ENCODE results near the gene NMT1.

NMT1 gene

GRCh38 chr17:45108595-45109521, 47.7 kb downstream of the NMT1 start:
- Histone ChIP-seq H3K4me3 (ENCODE audit: low read length) (no peak overlapping the region), H3K4me2 (ENCODE audit: low read length) (no peak overlapping the region), H3K9me3 (replicated peaks; ENCODE audit: low read length) (no peaks in the 10 kb centered on the region), H3K36me3 (ENCODE audit: insufficient read depth, low read length) (peaks cover 62% of the 10 kb centered on the region), H3K4me1 (ENCODE audit: control insufficient read depth, insufficient read depth, low read length) (peaks cover 6% of the 10 kb centered on the region), H3K27me3 (ENCODE audit: control insufficient read depth, insufficient read depth, low read length) (no peaks in the 10 kb centered on the region), H3K9ac (ENCODE audit: low read depth, low read length) (no peak overlapping the region)

GRCh38 chr17:45110676-45111611, 49.8 kb downstream of the NMT1 start:
- Histone ChIP-seq H3K4me3 (ENCODE audit: low read length) (no peak overlapping the region), H3K9ac (ENCODE audit: low read depth, low read length) (peak overlapping the region; percentile 18), H3K9me3 (replicated peaks; ENCODE audit: low read length) (no peaks in the 10 kb centered on the region), H3K4me1 (ENCODE audit: control insufficient read depth, insufficient read depth, low read length) (peaks cover 6% of the 10 kb centered on the region), H3K36me3 (ENCODE audit: insufficient read depth, low read length) (peaks cover 45% of the 10 kb centered on the region), H3K27me3 (ENCODE audit: control insufficient read depth, insufficient read depth, low read length) (no peaks in the 10 kb centered on the region), H3K4me2 (ENCODE audit: low read length) (no peak overlapping the region)

- Histone ChIP-seq H3K4me2 (ENCODE audit: low read length) (no peak overlapping the region), H3K36me3 (ENCODE audit: insufficient read depth, low read length) (peaks cover 40% of the 10 kb centered on the region), H3K4me3 (ENCODE audit: low read length) (no peak overlapping the region), H3K27me3 (ENCODE audit: control insufficient read depth, insufficient read depth, low read length) (no peaks in the 10 kb centered on the region), H3K9me3 (replicated peaks; ENCODE audit: low read length) (no peaks in the 10 kb centered on the region), H3K9ac (ENCODE audit: low read depth, low read length) (no peak overlapping the region), H3K4me1 (ENCODE audit: control insufficient read depth, insufficient read depth, low read length) (peaks cover 6% of the 10 kb centered on the region)
Observed at GRCh38 chr17:45111850-45112249, 50.7 kb downstream of the NMT1 start.

GRCh38 chr17:45112559-45113423, 51.7 kb downstream of the NMT1 start:
- no peak overlapping the region for H3K9ac ChIP-seq (ENCODE audit: low read depth, low read length)
- peaks cover 36% of the 10 kb centered on the region for H3K36me3 ChIP-seq (ENCODE audit: insufficient read depth, low read length)
- H3K4me3 ChIP-seq (ENCODE audit: low read length): no peak overlapping the region
- H3K9me3 ChIP-seq (replicated peaks; ENCODE audit: low read length): no peaks in the 10 kb centered on the region
- H3K4me1 ChIP-seq (ENCODE audit: control insufficient read depth, insufficient read depth, low read length): peaks cover 6% of the 10 kb centered on the region
- no peaks in the 10 kb centered on the region for H3K27me3 ChIP-seq (ENCODE audit: control insufficient read depth, insufficient read depth, low read length)
- H3K4me2 ChIP-seq (ENCODE audit: low read length): no peak overlapping the region

GRCh38 chr17:45113424-45113754, 52.3 kb downstream of the NMT1 start:
- Histone ChIP-seq H3K27me3 (ENCODE audit: control insufficient read depth, insufficient read depth, low read length) (no peaks in the 10 kb centered on the region), H3K9ac (ENCODE audit: low read depth, low read length) (no peak overlapping the region), H3K4me3 (ENCODE audit: low read length) (no peak overlapping the region), H3K9me3 (replicated peaks; ENCODE audit: low read length) (no peaks in the 10 kb centered on the region), H3K4me2 (ENCODE audit: low read length) (no peak overlapping the region), H3K36me3 (ENCODE audit: insufficient read depth, low read length) (peaks cover 35% of the 10 kb centered on the region), H3K4me1 (ENCODE audit: control insufficient read depth, insufficient read depth, low read length) (peaks cover 6% of the 10 kb centered on the region)

DNA sequence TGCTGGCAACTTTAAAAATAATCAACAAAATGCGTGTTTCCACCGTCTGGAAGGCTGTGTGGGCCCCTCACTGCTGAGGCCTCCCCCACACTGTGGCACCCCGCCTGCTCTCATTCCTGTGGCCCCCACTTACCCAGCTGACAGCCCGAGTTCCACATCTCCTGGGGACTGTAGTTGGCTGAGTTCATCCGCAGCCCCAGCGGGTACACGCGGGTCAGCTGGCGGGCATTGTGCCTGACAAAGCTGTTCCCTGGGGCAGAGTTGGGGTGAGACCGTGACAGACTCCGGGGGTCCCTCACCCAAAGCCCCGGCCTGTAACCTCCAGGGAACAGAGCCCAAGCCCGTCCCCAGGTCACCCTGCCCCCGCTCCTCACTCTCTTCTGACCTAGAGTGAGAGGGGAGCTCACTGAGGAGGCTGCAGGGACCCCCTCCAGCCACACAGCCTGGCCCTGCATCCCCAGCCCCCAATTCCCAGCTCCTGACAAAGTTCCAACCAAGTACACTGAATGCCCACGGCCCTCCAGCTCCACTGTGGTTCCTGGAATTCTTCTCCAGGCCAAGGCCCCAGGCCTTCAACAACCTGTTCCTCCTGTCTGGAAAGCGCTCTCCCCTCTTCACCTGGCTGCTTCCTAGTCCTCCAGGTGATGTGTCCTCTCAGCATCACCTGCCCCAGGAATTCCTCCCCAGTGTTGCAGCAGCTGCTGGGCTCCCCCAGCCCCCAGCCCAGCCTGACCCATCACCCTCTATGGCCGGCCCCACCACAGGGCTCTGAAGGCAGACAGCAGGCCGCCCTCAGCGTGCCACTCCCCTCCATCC, 53.2 kb downstream of the NMT1 start:
- Histone ChIP-seq H3K4me3 (ENCODE audit: low read length) (no peak overlapping the region), H3K4me1 (ENCODE audit: control insufficient read depth, insufficient read depth, low read length) (peaks cover 6% of the 10 kb centered on the region), H3K27me3 (ENCODE audit: control insufficient read depth, insufficient read depth, low read length) (no peaks in the 10 kb centered on the region), H3K9me3 (replicated peaks; ENCODE audit: low read length) (no peaks in the 10 kb centered on the region), H3K4me2 (ENCODE audit: low read length) (no peak overlapping the region), H3K36me3 (ENCODE audit: insufficient read depth, low read length) (peaks cover 28% of the 10 kb centered on the region), H3K9ac (ENCODE audit: low read depth, low read length) (no peak overlapping the region)

GRCh38 chr17:45115015-45115625, 54.0 kb downstream of the NMT1 start:
- Histone ChIP-seq H3K36me3 (ENCODE audit: insufficient read depth, low read length) (peaks cover 32% of the 10 kb centered on the region), H3K4me3 (ENCODE audit: low read length) (no peak overlapping the region), H3K9ac (ENCODE audit: low read depth, low read length) (no peak overlapping the region), H3K4me1 (ENCODE audit: control insufficient read depth, insufficient read depth, low read length) (peaks cover 6% of the 10 kb centered on the region), H3K27me3 (ENCODE audit: control insufficient read depth, insufficient read depth, low read length) (no peaks in the 10 kb centered on the region), H3K4me2 (ENCODE audit: low read length) (no peak overlapping the region), H3K9me3 (replicated peaks; ENCODE audit: low read length) (no peaks in the 10 kb centered on the region)

DNA sequence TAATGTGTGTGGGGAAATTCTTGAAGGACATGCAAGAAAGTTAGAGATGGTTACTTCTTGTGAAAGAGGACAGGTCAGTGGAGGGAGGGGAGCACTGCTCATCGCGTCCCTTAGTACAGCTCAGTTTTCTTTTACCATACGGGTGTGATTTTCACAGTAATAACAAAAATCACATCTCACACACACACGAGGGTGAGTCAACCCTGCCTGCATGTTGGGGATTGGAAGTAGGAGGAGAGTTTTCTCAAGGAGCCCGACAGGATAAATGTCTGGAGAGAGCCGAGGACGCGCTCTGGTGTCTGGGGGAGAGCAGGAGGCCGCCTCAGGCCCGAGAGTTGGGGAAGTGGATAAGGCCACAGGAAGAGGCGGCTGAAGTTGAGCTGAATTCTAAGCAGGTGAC, 54.8 kb downstream of the NMT1 start:
- Histone ChIP-seq H3K9me3 (replicated peaks; ENCODE audit: low read length) (no peaks in the 10 kb centered on the region), H3K4me1 (ENCODE audit: control insufficient read depth, insufficient read depth, low read length) (peaks cover 6% of the 10 kb centered on the region), H3K27me3 (ENCODE audit: control insufficient read depth, insufficient read depth, low read length) (no peaks in the 10 kb centered on the region), H3K36me3 (ENCODE audit: insufficient read depth, low read length) (peaks cover 33% of the 10 kb centered on the region), H3K4me3 (ENCODE audit: low read length) (no peak overlapping the region), H3K4me2 (ENCODE audit: low read length) (no peak overlapping the region), H3K9ac (ENCODE audit: low read depth, low read length) (no peak overlapping the region)

GRCh38 chr17:45116434-45117016, 55.4 kb downstream of the NMT1 start:
- Histone ChIP-seq H3K4me3 (ENCODE audit: low read length) (no peak overlapping the region), H3K9me3 (replicated peaks; ENCODE audit: low read length) (no peaks in the 10 kb centered on the region), H3K4me2 (ENCODE audit: low read length) (no peak overlapping the region), H3K4me1 (ENCODE audit: control insufficient read depth, insufficient read depth, low read length) (peaks cover under 1% of the 10 kb centered on the region), H3K9ac (ENCODE audit: low read depth, low read length) (no peak overlapping the region), H3K36me3 (ENCODE audit: insufficient read depth, low read length) (peaks cover 33% of the 10 kb centered on the region), H3K27me3 (ENCODE audit: control insufficient read depth, insufficient read depth, low read length) (no peaks in the 10 kb centered on the region)

DNA sequence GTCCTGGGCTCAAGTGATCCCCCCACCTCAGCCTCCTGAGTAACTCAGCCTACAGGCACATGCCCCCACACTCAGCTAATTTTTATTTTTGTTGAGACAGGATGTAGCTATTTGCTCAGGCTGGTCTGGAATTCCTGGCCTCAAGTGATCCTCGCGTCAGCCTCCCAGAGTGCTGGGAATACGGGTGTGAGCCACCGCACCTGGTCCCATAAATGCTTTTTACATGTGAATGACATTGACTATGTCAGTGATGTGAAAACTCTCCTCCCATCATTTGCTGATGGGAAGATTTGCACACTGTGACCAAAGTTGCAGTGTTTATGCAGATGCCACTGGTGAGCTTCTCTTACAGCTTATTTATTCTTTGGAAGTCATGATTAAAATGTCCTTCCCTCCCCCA, 56.2 kb downstream of the NMT1 start:
- H3K36me3 ChIP-seq (ENCODE audit: insufficient read depth, low read length): peaks cover 29% of the 10 kb centered on the region
- H3K9me3 ChIP-seq (replicated peaks; ENCODE audit: low read length): no peaks in the 10 kb centered on the region
- no peaks in the 10 kb centered on the region for H3K27me3 ChIP-seq (ENCODE audit: control insufficient read depth, insufficient read depth, low read length)
- H3K4me3 ChIP-seq (ENCODE audit: low read length): no peak overlapping the region
- H3K4me1 ChIP-seq (ENCODE audit: control insufficient read depth, insufficient read depth, low read length): peaks cover under 1% of the 10 kb centered on the region
- H3K9ac ChIP-seq (ENCODE audit: low read depth, low read length): no peak overlapping the region
- H3K4me2 ChIP-seq (ENCODE audit: low read length): no peak overlapping the region
